ENCODE measurements around the gene ARPC3.

- no peak for TF ChIP-seq CTCF (IDR thresholded peaks at IDR 0.05)
- TF ChIP-seq EP300 (IDR thresholded peaks at IDR 0.05) = no peak
These were observed 13.9 kb downstream of the ARPC3 start for GRCh38 chr12:110436231-110436630.

Data from ovary (tissue), 3 donors.